SK-N-SH (cell line): ENCODE data around the gene RPA3. TPM values are rescaled to one million over a fixed set of nuclear protein-coding genes. Genes with fewer than 3 reads are reported as not detected.

ENCODE experiments used
- CTCF ChIA-PET: fragments of 300-600, 350-600 bp; formaldehyde crosslinking; extraction: SDS; loops from one replicate; lab custom pipeline; 2021; lab: Yijun Ruan, JAX
- POLR2A ChIA-PET: fragments of 350-600 bp; sonication (Branson Sonifier 250); formaldehyde crosslinking; extraction: SDS; loops from one replicate; lab custom pipeline; 2020; ENCODE audit warnings: antibody characterized with exemption, inconsistent platforms; lab: Yijun Ruan, JAX
- DNase-seq: peaks from one replicate; pipeline ENCODE4 v3.0.0; 2012
- H2AFZ ChIP-seq: fragments of 200-600 bp; sonication (generic); 2 replicates; pipeline ENCODE4 v1.8.1; 2016; ENCODE audit warnings: antibody characterized with exemption, mild to moderate bottlenecking, low read depth
- H3F3A ChIP-seq: fragments of 200-600 bp; sonication (generic); replicated peaks from 2 replicates; pipeline ENCODE3; 2016; ENCODE audit warnings: antibody characterized with exemption, mild to moderate bottlenecking; ENCODE audit not compliant: insufficient read depth
- H3K27ac ChIP-seq, 2 experiments: fragments of 200-500 bp in 1 of 2; fragments of 200-600 bp in 1 of 2; sonication (Bioruptor generic) in 1 of 2; sonication (generic), shearing (Covaris generic) in 1 of 2; 2 replicates each; pipeline versions ENCODE4 v1.5.1 to v1.6.1; 2014 to 2016; ENCODE audit warnings: low read depth in 2 of 2, inconsistent platforms in 1 of 2, low read length in 1 of 2, mild to moderate bottlenecking in 1 of 2, mixed read lengths in 1 of 2
- H3K27me3 ChIP-seq: fragments of 200-600 bp; sonication (generic), shearing (Covaris generic); 2 replicates; pipeline ENCODE4 v1.6.1; 2016; ENCODE audit warnings: mixed run types; ENCODE audit not compliant: insufficient read depth
- H3K36me3 ChIP-seq, 2 experiments: fragments of 200-500 bp in 1 of 2; fragments of 200-600 bp in 1 of 2; sonication (Bioruptor generic) in 1 of 2; sonication (generic) in 1 of 2; replicated peaks in 1 of 2; 2 replicates each; pipeline versions ENCODE3 to v1.5.1; 2014 to 2016; ENCODE audit warnings: low read length in 1 of 2, mild to moderate bottlenecking in 1 of 2; ENCODE audit not compliant: insufficient read depth in 2 of 2, control insufficient read depth in 1 of 2
- H3K4me1 ChIP-seq, 2 experiments: fragments of 200-500 bp in 1 of 2; fragments of 200-600 bp in 1 of 2; sonication (Bioruptor generic) in 1 of 2; sonication (generic), shearing (Covaris generic) in 1 of 2; 2 replicates each; pipeline versions ENCODE4 v1.5.1 to v1.6.1; 2014 to 2016; ENCODE audit warnings: low read depth in 1 of 2, low read length in 1 of 2, mixed run types in 1 of 2; ENCODE audit not compliant: insufficient read depth in 2 of 2, control insufficient read depth in 1 of 2
- H3K4me2 ChIP-seq: fragments of 200-600 bp; sonication (generic), shearing (Covaris generic); 2 replicates; pipeline ENCODE4 v1.6.1; 2017; ENCODE audit warnings: mixed run types
- H3K4me3 ChIP-seq, 2 experiments: fragments of 200-500 bp in 1 of 2; fragments of 200-600 bp in 1 of 2; sonication (Bioruptor generic) in 1 of 2; sonication (generic), shearing (Covaris generic) in 1 of 2; 2 replicates each; pipeline versions ENCODE4 v1.5.1 to v1.8.1; 2014 to 2016; ENCODE audit warnings: low read depth in 2 of 2, inconsistent platforms in 1 of 2, low read length in 1 of 2, mild to moderate bottlenecking in 1 of 2, mixed read lengths in 1 of 2, moderate library complexity in 1 of 2
- H3K79me2 ChIP-seq: fragments of 200-600 bp; sonication (generic); 2 replicates; pipeline ENCODE4 v1.8.1; 2017; ENCODE audit warnings: mild to moderate bottlenecking; ENCODE audit not compliant: insufficient read depth
- H3K9ac ChIP-seq: fragments of 200-600 bp; sonication (generic); 2 replicates; pipeline ENCODE4 v1.6.1; 2017; ENCODE audit warnings: mixed run types
- H3K9me2 ChIP-seq: fragments of 200-600 bp; sonication (generic); 2 replicates; pipeline ENCODE4 v1.6.1; 2017; ENCODE audit warnings: mixed run types
- H3K9me3 ChIP-seq: fragments of 200-600 bp; sonication (generic); 2 replicates; pipeline ENCODE4 v1.6.1; 2017; ENCODE audit warnings: mixed run types, mild to moderate bottlenecking, moderate library complexity
- H4K20me1 ChIP-seq: fragments of 200-600 bp; sonication (generic); 2 replicates; pipeline ENCODE4 v1.6.1; 2017; ENCODE audit warnings: mild to moderate bottlenecking, mixed run types; ENCODE audit not compliant: insufficient read depth
- CHD2 ChIP-seq: fragments of 150-350 bp; IDR thresholded peaks from 2 replicates; pipeline ENCODE4 v1.6.1; 2018; ENCODE audit warnings: low read length; ENCODE audit not compliant: partially characterized antibody
- ELF1 ChIP-seq: IDR thresholded peaks from 2 replicates; pipeline ENCODE4 v1.4.0; 2012
- EZH2phosphoT487 ChIP-seq: fragments of 200-600 bp; sonication (generic); IDR thresholded peaks from 2 replicates; pipeline ENCODE4 v1.6.1; 2017; ENCODE audit warnings: low read depth, mixed run types, mild to moderate bottlenecking, antibody characterized with exemption, moderate library complexity, borderline replicate concordance
- FOSL2 ChIP-seq: IDR thresholded peaks from 2 replicates; pipeline ENCODE4 v1.4.0; 2012; ENCODE audit warnings: low read depth, mild to moderate bottlenecking, moderate library complexity, borderline replicate concordance
- FOXM1 ChIP-seq: IDR thresholded peaks from 2 replicates; pipeline ENCODE4 v1.4.0; 2012; ENCODE audit warnings: low read depth, mild to moderate bottlenecking
- MXI1 ChIP-seq: IDR thresholded peaks from 2 replicates; pipeline ENCODE4 v1.6.1; 2012; ENCODE audit warnings: mild to moderate bottlenecking, low read depth, low read length, improper control_type of control experiment
- NFIC ChIP-seq: IDR thresholded peaks from 2 replicates; pipeline ENCODE4 v1.4.0; 2012; ENCODE audit warnings: borderline replicate concordance
- NRF1 ChIP-seq: IDR thresholded peaks from 2 replicates; pipeline ENCODE4 v1.6.1; 2012; ENCODE audit warnings: low read depth, mild to moderate bottlenecking, low read length
- POLR2AphosphoS5 ChIP-seq: IDR thresholded peaks from 2 replicates; pipeline ENCODE4 v1.6.1; 2012; ENCODE audit warnings: low read depth, low read length
- RCOR1 ChIP-seq: fragments of 150-350 bp; IDR thresholded peaks from 2 replicates; pipeline ENCODE4 v1.6.1; 2017; ENCODE audit warnings: antibody characterized with exemption, low read length
- SIN3A ChIP-seq: IDR thresholded peaks from 2 replicates; pipeline ENCODE4 v1.6.1; 2012; ENCODE audit warnings: low read depth, mild to moderate bottlenecking, low read length, moderate library complexity, borderline replicate concordance
- SMC3 ChIP-seq: IDR thresholded peaks from 2 replicates; pipeline ENCODE4 v1.6.1; 2012; ENCODE audit warnings: low read depth, low read length, improper control_type of control experiment
- WGBS: methylation state at CpG from one replicate; pipeline ENCODE4 v1.1.6; 2017; ENCODE audit warnings: low lambda C conversion rate; 5-methylcytosine and 5-hydroxymethylcytosine counted together
- polyA plus RNA-seq, 3 experiments: library from polyadenylated mRNA; depleted of rRNA; stranded (reverse); fragments of >200 nt; gene quantifications; 2 replicates each; pipeline ENCODE4 v1.2.3, GENCODE V29; 2012
- TF ChIP-seq, protein P1 (sequence below): IDR thresholded peaks from 2 replicates; pipeline ENCODE4 v1.4.0; 2012; ENCODE audit warnings: low read depth, borderline replicate concordance
- TF ChIP-seq, protein P2 (sequence below): IDR thresholded peaks from 2 replicates; pipeline ENCODE4 v1.4.0; 2012; ENCODE audit warnings: low read depth
- TF ChIP-seq, protein P3 (sequence below): fragments of 200-600 bp; sonication (generic); IDR thresholded peaks from 2 replicates; pipeline ENCODE4 v1.6.1; 2017; ENCODE audit warnings: antibody characterized with exemption, mild to moderate bottlenecking, moderate library complexity
- TF ChIP-seq, protein P4 (sequence below): fragments of 150-350 bp; IDR thresholded peaks from 2 replicates; pipeline ENCODE4 v1.6.1; 2017; ENCODE audit warnings: antibody characterized with exemption, low read length, low read depth, borderline replicate concordance
- TF ChIP-seq, protein P5 (sequence below): IDR thresholded peaks from 2 replicates; pipeline ENCODE4; 2012
- TF ChIP-seq, protein P6 (sequence below): IDR thresholded peaks from 2 replicates; pipeline ENCODE4 v1.4.0; 2012; ENCODE audit warnings: low read depth, borderline replicate concordance

RPA3 gene
- polyA plus RNA-seq, 1 of the 3 experiments (the other 2 are of a cell fraction), result 39.0 TPM

DNA sequence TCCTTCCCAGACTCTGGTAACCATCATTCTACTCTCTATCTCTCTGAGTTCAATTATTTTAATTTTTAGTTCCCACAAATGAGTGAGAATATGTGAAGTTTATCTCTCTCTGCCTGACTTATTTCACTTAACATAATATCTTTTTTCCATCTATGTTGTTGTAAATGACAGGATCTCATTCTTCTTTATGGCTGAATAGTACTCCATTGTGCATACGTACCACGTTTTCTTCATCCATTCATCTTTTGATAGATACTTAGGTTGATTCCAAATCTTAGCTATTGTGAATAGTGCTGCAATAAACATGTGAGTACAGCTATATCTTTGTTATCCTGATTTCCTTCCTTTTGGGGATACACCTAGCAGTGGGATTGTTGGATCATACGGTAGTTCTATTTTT is 23.9 kb downstream of the RPA3 start:
- Histone ChIP-seq H3K27ac (peak overlapping the region in 1 of 2 experiments; percentile 67; a peak in 2 of 4 replicates), H4K20me1 (no peaks in the 10 kb centered on the region), H3K79me2 (no peaks in the 10 kb centered on the region), H3K36me3 (no peaks in the 10 kb centered on the region), H3K27me3 (no peaks in the 10 kb centered on the region), H3K9me2 (no peaks in the 10 kb centered on the region), H3K4me3 (no peak overlapping the region), H3K9ac (no peak overlapping the region), H3K4me1 (peaks cover 2 to 13% of the 10 kb centered on the region in 2 experiments; a peak in 3 of 4 replicates), H2AFZ (no peak overlapping the region), H3K4me2 (no peak overlapping the region), H3F3A (peaks cover 34% of the 10 kb centered on the region), H3K9me3 (no peaks in the 10 kb centered on the region)
- 97% methylated on average over 3 of the region's 3 CpGs for WGBS
- TF ChIP-seq NRF1 (no peak), CHD2 (no peak), RCOR1 (no peak), POLR2AphosphoS5 (no peak), MXI1 (no peak), SMC3 (no peak)
- TF ChIP-seq, protein P1, sequence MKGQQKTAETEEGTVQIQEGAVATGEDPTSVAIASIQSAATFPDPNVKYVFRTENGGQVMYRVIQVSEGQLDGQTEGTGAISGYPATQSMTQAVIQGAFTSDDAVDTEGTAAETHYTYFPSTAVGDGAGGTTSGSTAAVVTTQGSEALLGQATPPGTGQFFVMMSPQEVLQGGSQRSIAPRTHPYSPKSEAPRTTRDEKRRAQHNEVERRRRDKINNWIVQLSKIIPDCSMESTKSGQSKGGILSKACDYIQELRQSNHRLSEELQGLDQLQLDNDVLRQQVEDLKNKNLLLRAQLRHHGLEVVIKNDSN, result no peak
- TF ChIP-seq, protein P2, sequence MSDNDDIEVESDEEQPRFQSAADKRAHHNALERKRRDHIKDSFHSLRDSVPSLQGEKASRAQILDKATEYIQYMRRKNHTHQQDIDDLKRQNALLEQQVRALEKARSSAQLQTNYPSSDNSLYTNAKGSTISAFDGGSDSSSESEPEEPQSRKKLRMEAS, result no peak
- TF ChIP-seq, protein P3, sequence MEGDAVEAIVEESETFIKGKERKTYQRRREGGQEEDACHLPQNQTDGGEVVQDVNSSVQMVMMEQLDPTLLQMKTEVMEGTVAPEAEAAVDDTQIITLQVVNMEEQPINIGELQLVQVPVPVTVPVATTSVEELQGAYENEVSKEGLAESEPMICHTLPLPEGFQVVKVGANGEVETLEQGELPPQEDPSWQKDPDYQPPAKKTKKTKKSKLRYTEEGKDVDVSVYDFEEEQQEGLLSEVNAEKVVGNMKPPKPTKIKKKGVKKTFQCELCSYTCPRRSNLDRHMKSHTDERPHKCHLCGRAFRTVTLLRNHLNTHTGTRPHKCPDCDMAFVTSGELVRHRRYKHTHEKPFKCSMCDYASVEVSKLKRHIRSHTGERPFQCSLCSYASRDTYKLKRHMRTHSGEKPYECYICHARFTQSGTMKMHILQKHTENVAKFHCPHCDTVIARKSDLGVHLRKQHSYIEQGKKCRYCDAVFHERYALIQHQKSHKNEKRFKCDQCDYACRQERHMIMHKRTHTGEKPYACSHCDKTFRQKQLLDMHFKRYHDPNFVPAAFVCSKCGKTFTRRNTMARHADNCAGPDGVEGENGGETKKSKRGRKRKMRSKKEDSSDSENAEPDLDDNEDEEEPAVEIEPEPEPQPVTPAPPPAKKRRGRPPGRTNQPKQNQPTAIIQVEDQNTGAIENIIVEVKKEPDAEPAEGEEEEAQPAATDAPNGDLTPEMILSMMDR, result no peak
- TF ChIP-seq, protein P4, sequence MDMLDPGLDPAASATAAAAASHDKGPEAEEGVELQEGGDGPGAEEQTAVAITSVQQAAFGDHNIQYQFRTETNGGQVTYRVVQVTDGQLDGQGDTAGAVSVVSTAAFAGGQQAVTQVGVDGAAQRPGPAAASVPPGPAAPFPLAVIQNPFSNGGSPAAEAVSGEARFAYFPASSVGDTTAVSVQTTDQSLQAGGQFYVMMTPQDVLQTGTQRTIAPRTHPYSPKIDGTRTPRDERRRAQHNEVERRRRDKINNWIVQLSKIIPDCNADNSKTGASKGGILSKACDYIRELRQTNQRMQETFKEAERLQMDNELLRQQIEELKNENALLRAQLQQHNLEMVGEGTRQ, result no peak
- CTCF ChIA-PET, result interaction anchor here (7.0 kb wide), 1 partner anchor 14 kb away, joined by 50 read pairs; no protein-coding TSS in a partner anchor
- DNase-seq, result no peak
- POLR2A ChIA-PET, result no interaction called here

DNA sequence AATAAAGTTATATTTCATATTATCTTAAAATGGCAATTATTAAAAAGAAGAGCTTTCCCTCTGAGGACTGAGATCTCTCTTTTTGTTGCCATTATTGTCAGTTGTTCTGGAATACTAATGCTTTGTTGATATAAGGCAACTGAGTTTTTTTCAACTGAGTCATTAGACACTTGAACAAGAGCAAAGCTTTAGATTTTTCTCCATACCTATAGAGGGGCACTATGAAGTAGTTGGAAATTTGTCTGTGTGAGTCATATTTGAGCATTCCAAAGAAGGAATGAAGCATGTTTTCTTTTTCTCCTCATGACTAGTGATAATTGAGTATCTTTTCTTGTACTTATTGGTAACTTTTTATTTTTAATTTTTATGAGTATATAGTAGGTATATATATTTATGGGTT is 24.5 kb downstream of the RPA3 start:
- Histone ChIP-seq H3K27me3 (no peaks in the 10 kb centered on the region), H3K4me3 (no peak overlapping the region), H3K9me3 (no peaks in the 10 kb centered on the region), H2AFZ (no peak overlapping the region), H4K20me1 (no peaks in the 10 kb centered on the region), H3K4me2 (no peak overlapping the region), H3K27ac (peak overlapping the region in 1 of 2 experiments; percentile 67; a peak in 2 of 4 replicates), H3K9me2 (no peaks in the 10 kb centered on the region), H3K9ac (no peak overlapping the region), H3K36me3 (no peaks in the 10 kb centered on the region), H3K4me1 (peaks cover 9 to 13% of the 10 kb centered on the region in 2 experiments), H3F3A (peaks cover 34% of the 10 kb centered on the region), H3K79me2 (no peaks in the 10 kb centered on the region)
- DNase-seq, result no peak
- CTCF ChIA-PET, result interaction anchor here (0.7 to 7.0 kb wide), 2 partner anchors 8 to 13 kb away, joined by 3 to 50 read pairs; no protein-coding TSS in a partner anchor
- POLR2A ChIA-PET, result interaction anchor here (0.6 kb wide), 1 partner anchor 61 kb away, joined by 3 read pairs; no protein-coding TSS in a partner anchor
- TF ChIP-seq ELF1 (peak; percentile 12; the same call in 1 of the 2 replicates), FOXM1 (0 out of 2 replicates have a peak, but pooled peaks have one; percentile 26), EZH2phosphoT487 (no peak), NFIC (peak; percentile 45; the same call in 1 of the 2 replicates), SIN3A (no peak), FOSL2 (peak; percentile 93), SMC3 (no peak)
- TF ChIP-seq, protein P5, sequence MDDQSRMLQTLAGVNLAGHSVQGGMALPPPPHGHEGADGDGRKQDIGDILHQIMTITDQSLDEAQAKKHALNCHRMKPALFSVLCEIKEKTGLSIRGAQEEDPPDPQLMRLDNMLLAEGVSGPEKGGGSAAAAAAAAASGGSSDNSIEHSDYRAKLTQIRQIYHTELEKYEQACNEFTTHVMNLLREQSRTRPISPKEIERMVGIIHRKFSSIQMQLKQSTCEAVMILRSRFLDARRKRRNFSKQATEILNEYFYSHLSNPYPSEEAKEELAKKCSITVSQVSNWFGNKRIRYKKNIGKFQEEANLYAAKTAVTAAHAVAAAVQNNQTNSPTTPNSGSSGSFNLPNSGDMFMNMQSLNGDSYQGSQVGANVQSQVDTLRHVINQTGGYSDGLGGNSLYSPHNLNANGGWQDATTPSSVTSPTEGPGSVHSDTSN, result peak; percentile 59
- TF ChIP-seq, protein P6, sequence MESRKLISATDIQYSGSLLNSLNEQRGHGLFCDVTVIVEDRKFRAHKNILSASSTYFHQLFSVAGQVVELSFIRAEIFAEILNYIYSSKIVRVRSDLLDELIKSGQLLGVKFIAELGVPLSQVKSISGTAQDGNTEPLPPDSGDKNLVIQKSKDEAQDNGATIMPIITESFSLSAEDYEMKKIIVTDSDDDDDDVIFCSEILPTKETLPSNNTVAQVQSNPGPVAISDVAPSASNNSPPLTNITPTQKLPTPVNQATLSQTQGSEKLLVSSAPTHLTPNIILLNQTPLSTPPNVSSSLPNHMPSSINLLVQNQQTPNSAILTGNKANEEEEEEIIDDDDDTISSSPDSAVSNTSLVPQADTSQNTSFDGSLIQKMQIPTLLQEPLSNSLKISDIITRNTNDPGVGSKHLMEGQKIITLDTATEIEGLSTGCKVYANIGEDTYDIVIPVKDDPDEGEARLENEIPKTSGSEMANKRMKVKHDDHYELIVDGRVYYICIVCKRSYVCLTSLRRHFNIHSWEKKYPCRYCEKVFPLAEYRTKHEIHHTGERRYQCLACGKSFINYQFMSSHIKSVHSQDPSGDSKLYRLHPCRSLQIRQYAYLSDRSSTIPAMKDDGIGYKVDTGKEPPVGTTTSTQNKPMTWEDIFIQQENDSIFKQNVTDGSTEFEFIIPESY, result no peak
